SK-N-SH (cell line): ENCODE results near the gene KCTD5.

ENCODE experiments used
- EP300 ChIP-seq, 2 experiments: IDR thresholded peaks; 2 replicates each; pipeline versions ENCODE4 v1.4.0 to v1.6.1; 2012; ENCODE audit warnings: borderline replicate concordance in 1 of 2, low read depth in 1 of 2, low read length in 1 of 2
- MXI1 ChIP-seq: IDR thresholded peaks from 2 replicates; pipeline ENCODE4 v1.6.1; 2012; ENCODE audit warnings: mild to moderate bottlenecking, low read depth, low read length, improper control_type of control experiment
- NFIC ChIP-seq: IDR thresholded peaks from 2 replicates; pipeline ENCODE4 v1.4.0; 2012; ENCODE audit warnings: borderline replicate concordance
- POLR2AphosphoS5 ChIP-seq: IDR thresholded peaks from 2 replicates; pipeline ENCODE4 v1.6.1; 2012; ENCODE audit warnings: low read depth, low read length
- SIN3A ChIP-seq: IDR thresholded peaks from 2 replicates; pipeline ENCODE4 v1.6.1; 2012; ENCODE audit warnings: low read depth, mild to moderate bottlenecking, low read length, moderate library complexity, borderline replicate concordance
- SMC3 ChIP-seq: IDR thresholded peaks from 2 replicates; pipeline ENCODE4 v1.6.1; 2012; ENCODE audit warnings: low read depth, low read length, improper control_type of control experiment
- TAF1 ChIP-seq: IDR thresholded peaks from 2 replicates; pipeline ENCODE4 v1.6.1; 2012; ENCODE audit warnings: low read depth, mild to moderate bottlenecking, low read length, moderate library complexity, borderline replicate concordance
- TCF12 ChIP-seq: IDR thresholded peaks from 2 replicates; pipeline ENCODE4 v1.4.0; 2012
- TEAD4 ChIP-seq: IDR thresholded peaks from 2 replicates; pipeline ENCODE4 v1.4.0; 2012; ENCODE audit warnings: mild to moderate bottlenecking, borderline replicate concordance; ENCODE audit not compliant: insufficient read depth
- TF ChIP-seq, protein P1 (sequence below): fragments of 150-350 bp; IDR thresholded peaks from 2 replicates; pipeline ENCODE4 v1.6.1; 2017; ENCODE audit warnings: antibody characterized with exemption, low read length, low read depth, borderline replicate concordance
- TF ChIP-seq, protein P2 (sequence below): IDR thresholded peaks from 2 replicates; pipeline ENCODE4; 2012
- TF ChIP-seq, protein P3 (sequence below): fragments of 200-600 bp; sonication (generic); IDR thresholded peaks from 2 replicates; pipeline ENCODE4 v1.6.1; 2017; ENCODE audit warnings: antibody characterized with exemption, mild to moderate bottlenecking, moderate library complexity
- TF ChIP-seq, protein P4 (sequence below): IDR thresholded peaks from 2 replicates; pipeline ENCODE4 v1.6.1; 2012; ENCODE audit warnings: mild to moderate bottlenecking, low read depth, low read length, moderate library complexity
- TF ChIP-seq, protein P5 (sequence below): IDR thresholded peaks from 2 replicates; pipeline ENCODE4 v1.4.0; 2012; ENCODE audit warnings: low read depth, borderline replicate concordance

DNA sequence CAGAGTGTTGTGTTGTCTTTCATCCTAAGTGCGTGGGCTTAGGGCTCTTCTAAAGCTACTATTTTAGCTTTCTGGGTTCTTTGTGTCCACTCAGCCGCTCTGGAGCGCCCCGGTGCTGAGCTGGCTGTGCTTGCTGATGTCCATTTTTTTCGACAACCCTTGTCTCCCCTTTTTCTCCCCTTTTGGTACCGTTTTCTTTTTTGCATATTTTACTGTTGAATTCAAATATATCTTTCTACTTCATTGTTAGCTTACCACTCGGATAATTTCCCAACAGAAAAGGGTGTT lies 71.4 kb downstream of the KCTD5 start:
- TF ChIP-seq, protein P1, sequence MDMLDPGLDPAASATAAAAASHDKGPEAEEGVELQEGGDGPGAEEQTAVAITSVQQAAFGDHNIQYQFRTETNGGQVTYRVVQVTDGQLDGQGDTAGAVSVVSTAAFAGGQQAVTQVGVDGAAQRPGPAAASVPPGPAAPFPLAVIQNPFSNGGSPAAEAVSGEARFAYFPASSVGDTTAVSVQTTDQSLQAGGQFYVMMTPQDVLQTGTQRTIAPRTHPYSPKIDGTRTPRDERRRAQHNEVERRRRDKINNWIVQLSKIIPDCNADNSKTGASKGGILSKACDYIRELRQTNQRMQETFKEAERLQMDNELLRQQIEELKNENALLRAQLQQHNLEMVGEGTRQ: no peak
- TF ChIP-seq, protein P2, sequence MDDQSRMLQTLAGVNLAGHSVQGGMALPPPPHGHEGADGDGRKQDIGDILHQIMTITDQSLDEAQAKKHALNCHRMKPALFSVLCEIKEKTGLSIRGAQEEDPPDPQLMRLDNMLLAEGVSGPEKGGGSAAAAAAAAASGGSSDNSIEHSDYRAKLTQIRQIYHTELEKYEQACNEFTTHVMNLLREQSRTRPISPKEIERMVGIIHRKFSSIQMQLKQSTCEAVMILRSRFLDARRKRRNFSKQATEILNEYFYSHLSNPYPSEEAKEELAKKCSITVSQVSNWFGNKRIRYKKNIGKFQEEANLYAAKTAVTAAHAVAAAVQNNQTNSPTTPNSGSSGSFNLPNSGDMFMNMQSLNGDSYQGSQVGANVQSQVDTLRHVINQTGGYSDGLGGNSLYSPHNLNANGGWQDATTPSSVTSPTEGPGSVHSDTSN: no peak
- TF ChIP-seq TAF1 (no peak), SMC3 (no peak), NFIC (no peak), EP300 (IDR thresholded peaks at IDR 0.05; ENCODE audit: borderline replicate concordance in 1 of 2, low read depth in 1 of 2, low read length in 1 of 2) (no peak), POLR2AphosphoS5 (no peak), MXI1 (no peak), TEAD4 (no peak), TCF12 (no peak), SIN3A (no peak)
- TF ChIP-seq, protein P3, sequence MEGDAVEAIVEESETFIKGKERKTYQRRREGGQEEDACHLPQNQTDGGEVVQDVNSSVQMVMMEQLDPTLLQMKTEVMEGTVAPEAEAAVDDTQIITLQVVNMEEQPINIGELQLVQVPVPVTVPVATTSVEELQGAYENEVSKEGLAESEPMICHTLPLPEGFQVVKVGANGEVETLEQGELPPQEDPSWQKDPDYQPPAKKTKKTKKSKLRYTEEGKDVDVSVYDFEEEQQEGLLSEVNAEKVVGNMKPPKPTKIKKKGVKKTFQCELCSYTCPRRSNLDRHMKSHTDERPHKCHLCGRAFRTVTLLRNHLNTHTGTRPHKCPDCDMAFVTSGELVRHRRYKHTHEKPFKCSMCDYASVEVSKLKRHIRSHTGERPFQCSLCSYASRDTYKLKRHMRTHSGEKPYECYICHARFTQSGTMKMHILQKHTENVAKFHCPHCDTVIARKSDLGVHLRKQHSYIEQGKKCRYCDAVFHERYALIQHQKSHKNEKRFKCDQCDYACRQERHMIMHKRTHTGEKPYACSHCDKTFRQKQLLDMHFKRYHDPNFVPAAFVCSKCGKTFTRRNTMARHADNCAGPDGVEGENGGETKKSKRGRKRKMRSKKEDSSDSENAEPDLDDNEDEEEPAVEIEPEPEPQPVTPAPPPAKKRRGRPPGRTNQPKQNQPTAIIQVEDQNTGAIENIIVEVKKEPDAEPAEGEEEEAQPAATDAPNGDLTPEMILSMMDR: peak; percentile 23
- TF ChIP-seq, protein P4, sequence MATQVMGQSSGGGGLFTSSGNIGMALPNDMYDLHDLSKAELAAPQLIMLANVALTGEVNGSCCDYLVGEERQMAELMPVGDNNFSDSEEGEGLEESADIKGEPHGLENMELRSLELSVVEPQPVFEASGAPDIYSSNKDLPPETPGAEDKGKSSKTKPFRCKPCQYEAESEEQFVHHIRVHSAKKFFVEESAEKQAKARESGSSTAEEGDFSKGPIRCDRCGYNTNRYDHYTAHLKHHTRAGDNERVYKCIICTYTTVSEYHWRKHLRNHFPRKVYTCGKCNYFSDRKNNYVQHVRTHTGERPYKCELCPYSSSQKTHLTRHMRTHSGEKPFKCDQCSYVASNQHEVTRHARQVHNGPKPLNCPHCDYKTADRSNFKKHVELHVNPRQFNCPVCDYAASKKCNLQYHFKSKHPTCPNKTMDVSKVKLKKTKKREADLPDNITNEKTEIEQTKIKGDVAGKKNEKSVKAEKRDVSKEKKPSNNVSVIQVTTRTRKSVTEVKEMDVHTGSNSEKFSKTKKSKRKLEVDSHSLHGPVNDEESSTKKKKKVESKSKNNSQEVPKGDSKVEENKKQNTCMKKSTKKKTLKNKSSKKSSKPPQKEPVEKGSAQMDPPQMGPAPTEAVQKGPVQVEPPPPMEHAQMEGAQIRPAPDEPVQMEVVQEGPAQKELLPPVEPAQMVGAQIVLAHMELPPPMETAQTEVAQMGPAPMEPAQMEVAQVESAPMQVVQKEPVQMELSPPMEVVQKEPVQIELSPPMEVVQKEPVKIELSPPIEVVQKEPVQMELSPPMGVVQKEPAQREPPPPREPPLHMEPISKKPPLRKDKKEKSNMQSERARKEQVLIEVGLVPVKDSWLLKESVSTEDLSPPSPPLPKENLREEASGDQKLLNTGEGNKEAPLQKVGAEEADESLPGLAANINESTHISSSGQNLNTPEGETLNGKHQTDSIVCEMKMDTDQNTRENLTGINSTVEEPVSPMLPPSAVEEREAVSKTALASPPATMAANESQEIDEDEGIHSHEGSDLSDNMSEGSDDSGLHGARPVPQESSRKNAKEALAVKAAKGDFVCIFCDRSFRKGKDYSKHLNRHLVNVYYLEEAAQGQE: no peak
- TF ChIP-seq, protein P5, sequence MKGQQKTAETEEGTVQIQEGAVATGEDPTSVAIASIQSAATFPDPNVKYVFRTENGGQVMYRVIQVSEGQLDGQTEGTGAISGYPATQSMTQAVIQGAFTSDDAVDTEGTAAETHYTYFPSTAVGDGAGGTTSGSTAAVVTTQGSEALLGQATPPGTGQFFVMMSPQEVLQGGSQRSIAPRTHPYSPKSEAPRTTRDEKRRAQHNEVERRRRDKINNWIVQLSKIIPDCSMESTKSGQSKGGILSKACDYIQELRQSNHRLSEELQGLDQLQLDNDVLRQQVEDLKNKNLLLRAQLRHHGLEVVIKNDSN: no peak
